GM19025 (cell line): ENCODE measurements around the gene RPS6KA4.

ENCODE experiments used
- ATAC-seq: cut with Tn5 transposase; IDR thresholded peaks from one replicate; pipeline ENCODE4 v1.9.1; 2021; ENCODE audit warnings: mild to moderate bottlenecking, low read depth, moderate library complexity; ENCODE audit not compliant: unreplicated experiment

The RPS6KA4 gene

DNA sequence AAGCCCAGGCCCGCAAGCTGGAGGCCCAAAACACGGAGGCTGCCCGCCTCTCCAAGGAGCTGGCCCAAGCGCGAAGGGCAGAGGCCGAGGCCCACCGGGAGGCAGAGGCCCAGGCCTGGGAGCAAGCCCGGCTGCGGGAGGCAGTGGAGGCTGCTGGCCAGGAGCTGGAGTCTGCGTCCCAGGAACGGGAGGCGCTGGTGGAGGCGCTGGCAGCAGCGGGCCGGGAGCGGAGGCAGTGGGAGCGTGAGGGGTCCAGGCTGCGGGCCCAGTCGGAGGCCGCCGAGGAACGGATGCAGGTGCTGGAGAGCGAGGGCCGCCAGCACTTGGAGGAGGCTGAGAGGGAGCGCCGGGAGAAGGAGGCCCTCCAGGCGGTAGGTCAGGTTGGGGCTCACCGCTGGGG is 14.2 kb upstream of the RPS6KA4 start:
- ATAC-seq: no peak

DNA sequence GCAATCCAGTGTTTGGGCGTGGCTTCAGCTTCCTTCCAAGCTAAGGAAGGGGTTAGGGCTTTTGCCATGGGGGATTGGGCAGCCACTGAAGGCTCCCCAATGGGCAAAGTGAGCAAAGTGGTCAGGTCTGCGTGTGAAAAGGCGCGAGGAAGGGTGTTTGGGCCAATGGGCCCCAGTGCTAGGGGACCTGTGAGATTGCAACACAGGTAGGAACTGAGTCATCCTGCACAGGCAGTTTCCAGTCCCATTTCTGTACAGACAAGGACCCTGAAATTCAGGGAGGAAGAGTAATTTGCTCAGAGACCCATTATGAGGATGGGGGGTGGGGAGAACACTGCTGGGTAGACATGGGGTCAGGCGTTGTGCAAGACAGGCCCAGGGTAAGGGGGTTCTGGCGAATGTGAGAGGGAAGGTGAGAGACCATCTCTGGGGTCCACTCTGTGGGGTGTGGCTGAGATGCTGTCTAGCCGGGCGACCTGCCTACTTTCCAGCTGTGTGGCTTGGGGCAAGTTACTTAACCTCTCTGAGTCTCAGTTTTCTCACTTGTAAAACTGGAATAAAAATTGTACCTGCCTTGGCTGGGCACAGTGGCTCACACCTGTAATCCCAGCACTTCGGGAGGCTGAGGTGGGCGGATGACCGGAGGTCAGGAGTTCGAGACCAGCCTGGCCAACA is 11.6 kb upstream of the RPS6KA4 start:
- ATAC-seq: no peak

DNA sequence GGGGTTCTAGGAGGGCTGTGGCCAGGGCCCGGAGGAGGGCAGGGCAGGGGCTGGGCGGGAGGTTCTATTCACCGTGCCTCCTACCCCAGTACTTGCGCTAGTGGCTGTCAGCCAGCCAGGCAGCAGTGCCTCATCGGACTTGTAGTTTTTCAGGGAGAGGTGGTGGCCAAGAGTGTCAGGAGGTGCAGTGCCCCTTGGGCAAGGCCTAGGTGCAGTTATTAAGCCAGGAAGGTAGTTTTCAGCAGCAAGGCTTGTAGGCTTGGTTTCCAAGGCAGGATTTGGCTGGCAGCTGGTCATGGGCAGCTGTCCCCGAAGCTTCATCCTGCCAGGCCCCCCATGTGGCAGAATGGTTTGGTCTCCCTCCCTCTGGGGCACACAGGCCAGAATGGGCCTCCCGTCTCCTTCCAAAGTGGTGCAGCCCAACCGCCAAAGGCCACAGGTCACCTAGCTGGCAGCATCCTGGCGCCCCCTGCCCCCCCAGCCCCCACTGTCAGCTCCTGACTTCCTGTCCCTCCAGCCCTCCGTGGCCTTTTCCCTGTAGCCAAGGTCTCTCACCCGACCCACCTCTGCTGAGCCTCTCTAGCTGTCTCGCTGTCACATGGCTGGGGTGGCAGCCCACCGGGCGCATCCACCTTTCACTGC is 10.5 kb upstream of the RPS6KA4 start:
- ATAC-seq: no peak

DNA sequence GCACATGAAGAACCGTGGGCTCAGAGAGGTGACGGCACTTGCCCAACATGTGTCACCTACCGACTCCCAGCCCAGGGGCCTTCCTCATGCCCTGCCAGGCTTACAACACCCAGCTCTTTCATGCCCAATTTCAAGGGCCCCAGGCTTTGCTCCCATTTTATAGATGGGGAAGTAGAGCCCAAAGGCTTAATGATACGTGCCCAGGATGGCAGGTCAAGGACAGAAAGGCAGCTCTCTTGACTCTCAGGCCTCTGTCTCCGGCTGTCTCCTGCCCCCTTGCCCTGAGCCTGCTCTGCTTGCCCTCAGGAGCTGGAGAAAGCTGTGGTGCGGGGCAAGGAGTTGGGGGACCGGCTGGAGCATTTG is 10.0 kb upstream of the RPS6KA4 start:
- no peak for ATAC-seq

DNA sequence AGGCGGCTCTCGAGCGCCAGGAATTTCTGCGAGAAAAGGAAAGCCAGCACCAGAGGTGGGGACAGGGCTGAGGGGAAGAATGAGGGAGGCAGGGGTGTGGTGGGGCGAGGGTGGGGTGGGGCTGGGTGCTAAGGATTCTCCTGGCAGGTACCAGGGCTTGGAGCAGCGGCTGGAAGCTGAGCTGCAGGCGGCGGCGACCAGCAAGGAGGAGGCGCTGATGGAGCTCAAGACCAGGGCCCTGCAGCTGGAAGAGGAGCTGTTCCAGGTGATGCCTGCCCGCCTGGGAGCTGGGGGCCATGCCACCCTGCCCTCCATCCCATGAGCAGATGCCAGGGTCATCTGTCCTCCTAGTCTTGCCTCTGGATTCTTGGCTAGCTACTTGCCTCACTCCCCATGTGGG is 9.6 kb upstream of the RPS6KA4 start:
- ATAC-seq: no peak

DNA sequence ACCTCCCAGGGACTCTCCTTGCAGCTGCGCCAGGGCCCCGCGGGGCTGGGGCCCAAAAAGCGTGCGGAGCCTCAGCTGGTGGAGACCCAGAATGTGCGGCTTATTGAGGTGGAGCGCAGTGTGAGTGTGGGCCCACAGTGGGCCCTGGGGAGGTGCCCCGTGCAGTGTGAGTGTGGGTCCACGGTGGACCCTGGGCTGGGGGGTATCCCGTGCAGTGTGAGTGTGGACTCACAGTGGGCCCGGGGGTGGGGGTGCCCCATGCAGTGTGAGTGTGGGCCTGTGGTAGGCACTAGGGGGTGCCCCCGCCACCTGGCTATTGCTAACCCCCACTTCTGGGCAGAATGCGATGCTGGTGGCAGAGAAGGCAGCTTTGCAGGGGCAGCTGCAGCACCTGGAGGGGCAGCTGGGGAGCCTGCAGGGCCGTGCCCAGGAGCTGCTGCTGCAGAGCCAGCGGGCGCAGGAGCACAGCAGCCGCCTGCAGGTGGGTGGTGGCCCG is 7.8 kb upstream of the RPS6KA4 start:
- ATAC-seq: no peak

DNA sequence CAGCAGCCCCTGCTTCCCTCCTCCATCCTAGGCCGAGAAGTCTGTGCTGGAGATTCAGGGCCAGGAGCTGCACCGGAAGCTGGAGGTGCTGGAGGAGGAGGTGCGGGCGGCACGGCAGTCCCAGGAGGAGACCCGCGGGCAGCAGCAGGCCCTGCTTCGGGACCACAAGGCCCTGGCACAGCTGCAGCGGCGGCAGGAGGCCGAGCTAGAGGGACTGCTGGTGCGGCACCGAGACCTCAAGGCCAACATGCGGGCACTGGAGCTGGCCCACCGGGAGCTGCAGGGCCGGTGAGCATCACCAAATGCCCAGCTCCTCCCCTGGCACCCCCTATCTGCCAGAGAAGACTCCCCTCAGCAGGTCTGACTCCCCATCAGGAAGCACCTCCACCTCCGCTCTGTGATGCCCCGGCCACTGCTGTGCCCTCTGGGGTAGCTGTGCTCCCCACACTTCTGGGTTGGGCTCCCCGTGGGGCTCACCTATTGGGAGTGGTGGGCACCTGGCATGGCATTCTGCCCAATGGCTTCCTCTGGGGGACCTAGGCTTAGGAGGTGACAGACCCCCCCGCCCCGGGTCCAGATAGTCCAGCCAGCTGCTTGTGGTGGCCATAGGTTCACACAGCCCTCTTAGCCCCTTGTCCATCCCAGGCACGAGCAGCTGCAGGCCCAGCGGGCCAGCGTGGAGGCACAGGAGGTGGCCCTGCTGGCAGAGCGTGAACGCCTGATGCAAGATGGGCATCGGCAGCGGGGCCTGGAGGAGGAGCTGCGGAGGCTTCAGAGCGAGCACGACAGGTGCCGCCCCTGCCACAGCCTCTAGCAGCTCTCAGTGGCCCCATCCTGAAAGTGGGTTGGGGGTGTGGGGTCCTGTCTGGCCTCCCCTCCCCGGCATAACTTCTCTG is 6.6 kb upstream of the RPS6KA4 start:
- ATAC-seq: no peak

DNA sequence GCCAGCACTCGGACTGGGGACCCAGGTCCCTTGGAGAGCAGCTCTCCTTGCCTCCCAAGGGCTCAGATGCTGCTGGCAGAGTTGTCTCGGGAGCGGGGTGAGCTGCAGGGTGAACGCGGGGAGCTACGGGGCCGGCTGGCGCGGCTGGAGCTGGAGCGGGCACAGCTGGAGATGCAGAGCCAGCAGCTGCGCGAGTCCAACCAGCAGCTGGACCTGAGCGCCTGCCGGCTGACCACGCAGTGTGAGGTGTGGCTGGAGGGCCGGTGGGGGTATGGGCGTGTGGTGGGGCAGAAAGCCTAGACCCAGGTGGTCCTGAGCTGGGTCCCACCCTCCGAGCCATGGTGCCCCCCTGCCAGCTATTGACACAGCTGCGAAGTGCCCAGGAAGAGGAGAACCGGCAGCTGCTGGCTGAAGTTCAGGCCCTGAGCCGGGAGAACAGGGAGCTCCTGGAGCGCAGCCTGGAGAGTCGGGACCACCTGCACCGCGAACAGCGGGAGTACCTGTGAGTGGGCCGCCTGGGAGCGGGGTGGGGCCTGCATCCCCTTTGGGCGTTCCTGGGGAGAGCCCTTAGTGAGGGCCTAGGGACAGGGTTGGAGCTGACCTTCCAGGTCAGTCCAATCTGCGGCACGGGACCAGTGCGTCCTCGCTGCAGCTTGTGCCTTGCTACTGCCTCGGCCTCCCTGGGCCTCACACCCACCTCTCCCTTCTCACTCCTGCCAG is 5.8 kb upstream of the RPS6KA4 start:
- no peak for ATAC-seq

DNA sequence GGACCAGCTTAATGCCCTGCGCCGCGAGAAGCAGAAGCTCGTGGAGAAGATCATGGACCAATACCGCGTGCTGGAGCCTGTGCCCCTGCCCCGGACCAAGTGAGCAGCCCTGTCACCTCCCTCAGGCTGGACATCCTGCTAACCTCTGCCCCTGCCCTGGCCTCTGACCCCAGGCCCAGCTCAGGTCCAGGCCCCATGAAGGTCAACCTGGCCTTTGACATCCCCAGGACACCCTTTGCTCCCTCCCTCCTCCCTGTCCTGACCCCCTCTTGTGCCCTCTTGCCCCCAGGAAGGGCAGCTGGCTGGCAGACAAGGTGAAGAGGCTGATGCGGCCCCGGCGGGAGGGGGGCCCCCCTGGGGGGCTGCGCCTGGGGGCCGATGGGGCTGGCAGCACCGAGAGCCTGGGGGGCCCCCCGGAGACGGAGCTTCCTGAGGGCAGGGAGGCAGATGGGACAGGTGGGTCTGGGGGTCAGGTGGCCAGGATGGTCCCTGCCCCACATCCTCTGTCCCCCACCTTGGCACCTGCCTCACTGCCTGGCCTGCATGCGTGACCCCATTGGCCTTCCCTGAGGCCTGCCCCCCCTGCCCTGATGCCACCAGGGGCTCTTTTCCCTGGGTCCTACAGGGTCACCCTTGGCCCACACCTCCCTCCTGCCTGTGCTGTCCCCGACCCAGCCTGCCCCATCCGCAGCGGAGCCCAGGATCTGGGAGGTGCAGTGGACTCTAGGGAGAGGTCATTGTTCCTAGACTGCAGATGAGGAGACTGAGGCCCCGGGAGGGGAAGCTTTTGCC is 5.1 kb upstream of the RPS6KA4 start:
- no peak for ATAC-seq

DNA sequence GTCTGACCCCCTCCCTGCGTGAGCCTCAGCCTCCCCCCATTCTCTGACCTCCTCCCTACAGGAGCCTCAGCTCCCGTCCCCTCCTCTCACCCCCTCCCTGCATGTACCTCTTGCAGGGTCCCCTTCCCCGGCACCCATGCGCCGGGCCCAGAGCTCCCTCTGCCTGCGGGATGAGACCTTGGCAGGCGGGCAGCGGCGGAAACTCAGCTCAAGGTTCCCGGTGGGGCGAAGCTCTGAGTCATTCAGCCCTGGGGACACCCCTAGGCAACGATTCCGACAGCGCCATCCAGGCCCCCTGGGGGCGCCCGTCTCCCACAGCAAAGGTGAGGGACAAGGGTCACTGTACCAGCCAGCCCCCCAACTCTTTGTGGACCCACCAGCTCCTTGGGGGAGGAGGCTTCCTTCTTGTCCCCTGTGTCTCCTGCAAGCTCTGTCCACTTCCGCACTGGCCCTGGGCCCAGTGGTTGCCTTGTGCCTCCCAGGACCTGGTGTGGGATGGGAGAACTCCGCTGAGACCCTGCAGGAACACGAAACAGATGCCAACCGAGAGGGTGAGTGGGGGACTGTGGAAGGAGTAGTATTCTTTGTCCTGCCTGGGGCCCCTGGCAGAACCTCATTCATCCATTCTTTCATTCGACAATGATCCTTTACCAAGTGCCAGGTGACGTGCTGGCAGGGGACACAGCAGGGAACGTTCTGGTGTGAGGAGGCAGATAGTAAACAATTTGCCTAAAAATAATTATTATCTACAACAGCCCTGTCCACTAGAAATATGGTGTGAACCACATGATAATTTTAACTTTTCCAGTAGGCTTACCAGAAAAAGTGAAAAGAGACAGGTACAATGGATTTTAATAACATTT is 3.7 kb upstream of the RPS6KA4 start:
- no peak for ATAC-seq

DNA sequence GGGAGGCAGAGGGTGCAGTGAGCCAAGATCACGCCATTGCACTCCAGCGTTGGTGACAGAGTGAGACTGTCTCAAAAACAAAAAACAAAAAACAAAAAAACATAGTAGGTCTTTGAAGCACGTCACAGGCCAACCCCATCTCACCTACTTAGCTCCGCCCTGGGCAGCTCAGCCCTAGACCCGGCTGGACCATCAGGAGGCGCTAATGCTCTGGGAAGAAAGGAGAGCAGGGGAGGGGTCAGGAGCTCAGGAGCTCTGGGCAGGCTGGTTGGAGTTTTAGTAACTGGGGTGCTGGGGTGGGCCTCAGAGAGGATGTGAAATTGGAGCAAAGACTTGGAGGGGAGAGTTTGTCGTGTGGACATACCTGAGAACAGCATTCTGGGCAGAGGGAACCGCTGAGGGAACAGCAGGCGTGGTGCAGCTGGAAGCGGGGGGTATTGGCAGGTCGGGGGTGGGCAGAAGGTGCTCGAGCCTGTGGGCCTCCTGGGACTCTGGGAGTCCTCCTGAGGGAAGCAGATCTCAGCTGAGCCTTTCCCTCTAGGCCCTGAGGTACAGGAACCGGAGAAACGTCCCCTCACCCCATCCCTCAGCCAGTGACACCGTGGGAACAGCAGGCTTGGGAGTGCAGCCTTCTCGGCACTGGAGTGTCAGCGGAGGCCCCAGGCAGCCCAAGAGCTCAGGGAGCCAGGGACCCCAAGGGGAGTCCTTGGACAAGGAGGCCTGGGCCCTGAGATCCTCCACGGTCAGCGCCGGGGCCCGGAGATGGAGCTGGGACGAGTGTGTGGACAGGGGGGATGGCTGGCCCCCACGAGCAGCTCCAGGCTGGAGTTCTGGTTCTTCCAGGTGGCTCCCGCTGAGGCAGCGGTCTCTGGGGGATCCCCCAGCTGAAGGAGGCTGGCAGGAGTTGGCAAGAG is 2.2 kb upstream of the RPS6KA4 start:
- no peak for ATAC-seq

DNA sequence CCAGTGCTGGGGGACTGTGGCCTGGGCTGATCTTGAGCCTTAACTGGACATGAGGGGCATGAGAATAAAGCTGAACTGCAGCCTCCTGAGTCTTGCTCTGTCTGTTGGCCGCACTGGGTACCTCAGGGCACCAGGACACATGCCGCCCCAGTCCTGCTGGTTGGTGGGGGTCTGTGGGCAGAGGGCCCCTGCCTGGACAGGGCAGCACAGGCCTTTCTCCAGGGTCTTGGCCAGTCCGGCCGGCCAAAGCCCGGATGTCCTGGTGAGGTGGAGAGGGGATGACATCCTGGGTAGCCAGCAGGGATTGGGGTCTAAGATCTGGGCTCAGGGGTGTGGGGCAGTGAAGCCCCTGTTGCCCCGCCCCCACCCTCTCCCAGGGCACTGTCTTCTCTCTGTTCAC is 1.5 kb upstream of the RPS6KA4 start:
- no peak for ATAC-seq

DNA sequence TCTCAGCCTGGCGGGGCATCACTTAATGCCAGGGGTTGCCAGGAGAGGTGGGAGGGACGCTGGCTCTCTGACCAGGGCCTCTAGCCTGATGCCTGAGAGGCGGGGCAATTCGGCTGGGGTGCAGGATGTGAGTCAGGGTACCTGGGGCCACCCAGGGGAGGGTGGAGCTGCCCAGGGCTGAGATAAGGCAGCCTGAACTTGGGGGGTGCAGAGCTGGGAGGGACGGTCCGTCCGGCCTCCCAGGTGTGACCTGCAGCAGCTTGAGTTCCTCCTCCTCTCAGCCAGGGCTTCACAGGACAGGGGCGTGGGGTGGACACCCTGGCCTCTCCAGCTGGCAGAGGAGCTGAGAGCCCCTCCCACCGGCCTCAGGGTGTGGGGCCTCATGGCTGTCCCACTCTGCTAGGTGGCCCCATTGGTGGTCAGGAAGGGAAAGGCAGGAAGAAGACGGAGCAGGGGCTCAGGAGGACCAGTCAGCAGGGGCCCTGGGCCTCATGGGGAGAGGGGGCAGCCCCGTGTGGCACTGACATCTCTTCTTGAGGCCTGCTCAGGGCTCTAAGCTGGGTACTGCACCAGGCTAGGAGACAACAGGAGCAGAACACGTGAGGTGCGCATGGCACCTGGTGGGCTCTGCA is 942 bp upstream of the RPS6KA4 start:
- no peak for ATAC-seq

DNA sequence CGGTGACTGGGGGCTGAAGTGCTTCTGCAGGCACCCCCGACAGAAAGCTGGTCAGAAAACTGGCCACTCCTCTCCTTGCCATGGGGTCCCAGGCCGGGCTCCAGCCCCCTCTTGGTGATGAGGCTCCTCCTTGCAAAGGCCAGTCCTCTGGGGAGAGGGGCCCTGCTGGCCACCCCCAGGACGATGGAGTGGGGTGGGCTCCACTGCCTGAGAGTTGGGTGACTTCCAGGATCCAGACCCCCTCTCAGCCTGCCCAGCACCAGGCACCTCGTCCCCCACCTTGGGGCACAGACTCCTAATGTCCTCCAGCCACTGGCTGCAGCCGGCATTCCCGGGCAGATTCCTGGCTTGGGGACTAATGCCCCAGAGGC is 441 bp upstream of the RPS6KA4 start:
- ATAC-seq: no peak

DNA sequence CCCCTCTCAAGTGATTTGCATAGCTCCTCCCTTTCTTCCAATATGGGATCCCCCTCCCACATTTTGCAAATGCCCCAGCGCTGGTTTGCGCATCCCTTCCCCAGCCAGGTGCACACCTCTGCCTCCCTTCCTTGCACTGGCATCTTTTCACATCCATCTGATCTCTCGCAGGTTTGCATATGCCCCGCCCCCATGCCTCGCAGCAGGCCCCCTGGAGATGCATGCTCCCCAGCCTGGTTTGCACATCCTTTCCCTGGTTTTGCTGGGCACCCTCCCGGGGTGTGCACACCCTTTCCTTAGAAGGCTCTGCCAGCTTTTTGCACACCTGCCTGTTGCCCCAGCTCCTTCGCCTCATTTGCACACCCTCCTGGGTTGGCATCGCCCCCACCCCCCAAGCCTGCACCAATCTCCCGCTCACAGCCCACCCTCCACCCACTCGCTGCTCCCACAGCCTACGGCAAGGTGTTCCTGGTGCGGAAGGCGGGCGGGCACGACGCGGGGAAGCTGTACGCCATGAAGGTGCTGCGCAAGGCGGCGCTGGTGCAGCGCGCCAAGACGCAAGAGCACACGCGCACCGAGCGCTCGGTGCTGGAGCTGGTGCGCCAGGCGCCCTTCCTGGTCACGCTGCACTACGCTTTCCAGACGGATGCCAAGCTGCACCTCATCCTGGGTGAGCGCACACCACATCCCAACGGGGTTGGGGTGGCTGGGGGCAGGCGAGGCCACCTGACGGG is 917 bp downstream of the RPS6KA4 start:
- ATAC-seq: no peak

DNA sequence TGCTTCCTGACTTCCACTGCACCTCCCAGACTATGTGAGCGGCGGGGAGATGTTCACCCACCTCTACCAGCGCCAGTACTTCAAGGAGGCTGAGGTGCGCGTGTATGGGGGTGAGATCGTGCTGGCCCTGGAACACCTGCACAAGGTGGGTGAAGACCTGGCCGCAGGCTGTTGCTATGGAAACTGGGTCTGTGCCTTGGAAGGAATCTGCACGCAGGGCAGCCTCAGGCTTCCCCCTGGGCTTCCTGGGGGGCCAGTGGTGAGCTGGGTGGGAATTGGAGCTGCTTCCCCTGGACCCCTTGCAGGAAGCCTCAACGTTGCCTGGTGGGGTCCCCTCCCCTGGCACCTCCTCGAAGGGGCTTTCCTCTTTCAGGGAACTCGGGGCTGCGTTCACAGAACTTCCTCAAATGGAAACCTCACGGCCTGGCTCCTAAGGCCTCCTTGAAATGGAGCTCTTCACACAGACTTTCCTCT is 1.5 kb downstream of the RPS6KA4 start:
- no peak for ATAC-seq

DNA sequence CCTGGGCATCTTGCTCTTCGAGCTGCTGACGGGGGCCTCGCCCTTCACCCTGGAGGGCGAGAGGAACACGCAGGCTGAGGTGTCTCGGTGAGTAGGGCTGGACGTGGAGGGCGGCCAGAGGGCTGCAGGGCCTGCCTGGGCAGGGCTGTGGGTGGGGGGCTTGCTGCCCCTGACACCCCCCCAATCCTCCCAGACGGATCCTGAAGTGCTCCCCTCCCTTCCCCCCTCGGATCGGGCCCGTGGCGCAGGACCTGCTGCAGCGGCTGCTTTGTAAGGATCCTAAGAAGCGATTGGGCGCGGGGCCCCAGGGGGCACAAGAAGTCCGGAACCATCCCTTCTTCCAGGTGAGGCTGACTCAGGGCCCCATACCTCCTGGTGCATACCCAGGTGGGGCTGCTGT is 2.7 kb downstream of the RPS6KA4 start:
- ATAC-seq: no peak
